Stimulated activated CD4-positive, alpha-beta T cell treated with anti-CD3 and anti-CD28 coated beads, Interleukin-2, amount 100 ng/mL, for 4 hours (primary cell): ENCODE measurements around the gene SLC8A1.

Experiments
- DNase-seq: peaks from one replicate; pipeline ENCODE4 v3.0.0-alpha.2; 2020; ENCODE audit warnings: low read depth

SLC8A1 gene

GRCh38 chr2:40451918-40452605 is at the start of gene SLC8A1:
SLC8A1 (minus strand) TSS chr2:40452090.
- no peak for DNase-seq

- DNase-seq, result no peak
These were observed 47.5 kb upstream of the SLC8A1 start for GRCh38 chr2:40499437-40499836.

GRCh38 chr2:40497251-40497859 is 45.5 kb upstream of the SLC8A1 start:
- DNase-seq, result no peak

- DNase-seq, result no peak
These were observed 37.7 kb upstream of the SLC8A1 start for GRCh38 chr2:40489678-40489960.

GRCh38 chr2:40488927-40489677 is 37.2 kb upstream of the SLC8A1 start:
- DNase-seq, result no peak

GRCh38 chr2:40488101-40488601 is 36.3 kb upstream of the SLC8A1 start:
- DNase-seq, result no peak

GRCh38 chr2:40487602-40488001 is 35.7 kb upstream of the SLC8A1 start:
- no peak for DNase-seq

- no peak for DNase-seq
These were observed 34.0 kb upstream of the SLC8A1 start for GRCh38 chr2:40485854-40486253.

GRCh38 chr2:40485318-40485717 is 33.4 kb upstream of the SLC8A1 start:
- DNase-seq, result no peak

GRCh38 chr2:40483549-40484243 is 31.8 kb upstream of the SLC8A1 start:
- DNase-seq, result no peak

GRCh38 chr2:40480596-40480995 is 28.7 kb upstream of the SLC8A1 start:
- DNase-seq, result no peak

- no peak for DNase-seq
These were observed 28.2 kb upstream of the SLC8A1 start for GRCh38 chr2:40480073-40480472.

GRCh38 chr2:40477361-40477760 is 25.5 kb upstream of the SLC8A1 start:
- no peak for DNase-seq

GRCh38 chr2:40476436-40476835 is 24.5 kb upstream of the SLC8A1 start:
- no peak for DNase-seq

GRCh38 chr2:40474306-40474705 is 22.4 kb upstream of the SLC8A1 start:
- no peak for DNase-seq

GRCh38 chr2:40471866-40472265 is 20.0 kb upstream of the SLC8A1 start:
- no peak for DNase-seq

- DNase-seq, result no peak
These were observed 19.2 kb upstream of the SLC8A1 start for GRCh38 chr2:40470822-40471813.

- no peak for DNase-seq
These were observed 15.2 kb upstream of the SLC8A1 start for GRCh38 chr2:40466935-40467572.

- no peak for DNase-seq
These were observed 14.5 kb upstream of the SLC8A1 start for GRCh38 chr2:40466332-40466906.

- DNase-seq, result no peak
These were observed 11.2 kb upstream of the SLC8A1 start for GRCh38 chr2:40463112-40463511.
